ENCODE measurements around the gene SEL1L3. TPM values are rescaled to one million over a fixed set of nuclear protein-coding genes. Genes with fewer than 3 reads are reported as not detected.

SEL1L3 gene
- total and polyA plus RNA-seq, 2 donors (not counting 3 experiments of a cell fraction or from before 2014, with no cell fraction given): 53.4 to 122 TPM

DNA sequence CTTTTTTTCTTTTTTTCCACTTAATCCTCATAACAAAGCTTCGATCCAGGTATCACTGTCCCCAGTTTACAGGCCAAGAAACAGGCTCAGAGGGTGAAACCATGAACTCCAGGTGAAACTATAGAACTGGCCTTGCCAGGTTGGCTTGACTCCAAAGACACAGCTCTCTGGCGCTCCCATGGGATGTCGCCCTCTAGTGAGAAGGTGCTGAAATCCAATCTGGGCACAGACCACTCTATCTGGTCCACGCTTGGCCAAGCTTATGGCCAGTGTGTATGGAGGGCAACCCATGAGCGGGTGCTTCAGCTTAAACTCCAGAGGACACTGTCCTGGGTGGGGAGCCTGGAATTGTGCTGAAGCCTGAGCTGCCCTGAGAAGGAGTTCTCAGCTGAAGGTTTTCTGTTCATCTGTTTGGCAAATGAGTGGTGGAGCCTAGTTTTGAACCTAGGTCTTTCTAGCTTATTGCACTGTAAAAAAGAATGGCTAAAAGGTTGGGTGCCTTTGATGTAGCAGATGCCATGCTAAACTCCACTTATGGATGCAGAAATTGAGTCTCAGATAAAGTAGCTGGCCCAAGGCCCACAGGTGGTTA lies 70.5 kb downstream of the SEL1L3 start:
- DNase-seq (ENCODE audit: low read depth, low spot score) (peak; percentile 21), FAIRE-seq (peak; percentile 68)
- H3K9ac ChIP-seq (replicated peaks; ENCODE audit: extremely low read depth, insufficient read depth, low read length): no peak overlapping the region
- H3K9me1 ChIP-seq (replicated peaks; ENCODE audit: control insufficient read depth, extremely low read depth, insufficient read depth, low read length): no peaks in the 10 kb centered on the region
- H2AFZ ChIP-seq (ENCODE audit: low read depth, low read length): no peak overlapping the region
- dilution Hi-C loops (cut with MboI; ENCODE audit: extremely low pct_ligation_motif_present, low sequenced_read_pairs) (no loop called here), intact Hi-C loops (cut with micrococcal nuclease) (loop anchor here (1.0 kb wide), 1 partner anchor 352 kb away; no protein-coding TSS in a partner anchor)
- no peaks in the 10 kb centered on the region for H3K9me3 ChIP-seq (replicated peaks; ENCODE audit: control insufficient read depth, insufficient read depth, low read length)
- no peaks in the 10 kb centered on the region for H4K20me1 ChIP-seq (replicated peaks; ENCODE audit: control insufficient read depth, extremely low read depth, insufficient read depth, low read length)
- H3K27ac ChIP-seq (ENCODE audit: insufficient read depth, low read depth, low read length): no peak overlapping the region
- H3K4me3 ChIP-seq (replicated peaks in 1 of 3; ENCODE audit: insufficient read depth in 1 of 3, low read depth in 1 of 3, low read length in 3 of 3): no peak overlapping the region
- no peak for TF ChIP-seq JUN (IDR thresholded peaks at IDR 0.05; ENCODE audit: borderline replicate concordance, insufficient read depth, insufficient read length, low read depth)
- TF ChIP-seq, protein P1, sequence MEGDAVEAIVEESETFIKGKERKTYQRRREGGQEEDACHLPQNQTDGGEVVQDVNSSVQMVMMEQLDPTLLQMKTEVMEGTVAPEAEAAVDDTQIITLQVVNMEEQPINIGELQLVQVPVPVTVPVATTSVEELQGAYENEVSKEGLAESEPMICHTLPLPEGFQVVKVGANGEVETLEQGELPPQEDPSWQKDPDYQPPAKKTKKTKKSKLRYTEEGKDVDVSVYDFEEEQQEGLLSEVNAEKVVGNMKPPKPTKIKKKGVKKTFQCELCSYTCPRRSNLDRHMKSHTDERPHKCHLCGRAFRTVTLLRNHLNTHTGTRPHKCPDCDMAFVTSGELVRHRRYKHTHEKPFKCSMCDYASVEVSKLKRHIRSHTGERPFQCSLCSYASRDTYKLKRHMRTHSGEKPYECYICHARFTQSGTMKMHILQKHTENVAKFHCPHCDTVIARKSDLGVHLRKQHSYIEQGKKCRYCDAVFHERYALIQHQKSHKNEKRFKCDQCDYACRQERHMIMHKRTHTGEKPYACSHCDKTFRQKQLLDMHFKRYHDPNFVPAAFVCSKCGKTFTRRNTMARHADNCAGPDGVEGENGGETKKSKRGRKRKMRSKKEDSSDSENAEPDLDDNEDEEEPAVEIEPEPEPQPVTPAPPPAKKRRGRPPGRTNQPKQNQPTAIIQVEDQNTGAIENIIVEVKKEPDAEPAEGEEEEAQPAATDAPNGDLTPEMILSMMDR (IDR thresholded peaks at IDR 0.05; ENCODE audit: extremely low read depth in 1 of 2, insufficient read depth in 1 of 2, low read depth in 1 of 2, low read length in 2 of 2): peak; percentile 41 to 46
- TF ChIP-seq GATA2 (IDR thresholded peaks at IDR 0.05; ENCODE audit: insufficient read depth, insufficient read length, low read depth, low read length): no peak
- ChIA-PET POLR2A (no interaction called here), CTCF (interaction anchor here (0.8 to 2.8 kb wide), 13 partner anchors 8 to 374 kb away, joined by 3 to 43 read pairs (median 4); no protein-coding TSS in a partner anchor)
- BruUV-seq (replicated peaks): no TSS peak
- no peaks in the 10 kb centered on the region for H3K79me2 ChIP-seq (ENCODE audit: control insufficient read depth, insufficient read depth, low read length)
- H3K27me3 ChIP-seq (ENCODE audit: control insufficient read depth in 2 of 2, insufficient read depth in 2 of 2, low read length in 2 of 2): no peaks in the 10 kb centered on the region
- no peaks in the 10 kb centered on the region for H3K4me1 ChIP-seq (ENCODE audit: control insufficient read depth, extremely low read depth, insufficient read depth, low read length)
- H3K36me3 ChIP-seq (ENCODE audit: control insufficient read depth in 2 of 2, extremely low read depth in 1 of 2, insufficient read depth in 2 of 2, low read length in 2 of 2): peaks cover 0 to 16% of the 10 kb centered on the region in 2 experiments
- H3K4me2 ChIP-seq (ENCODE audit: insufficient read depth, low read length): no peak overlapping the region

DNA sequence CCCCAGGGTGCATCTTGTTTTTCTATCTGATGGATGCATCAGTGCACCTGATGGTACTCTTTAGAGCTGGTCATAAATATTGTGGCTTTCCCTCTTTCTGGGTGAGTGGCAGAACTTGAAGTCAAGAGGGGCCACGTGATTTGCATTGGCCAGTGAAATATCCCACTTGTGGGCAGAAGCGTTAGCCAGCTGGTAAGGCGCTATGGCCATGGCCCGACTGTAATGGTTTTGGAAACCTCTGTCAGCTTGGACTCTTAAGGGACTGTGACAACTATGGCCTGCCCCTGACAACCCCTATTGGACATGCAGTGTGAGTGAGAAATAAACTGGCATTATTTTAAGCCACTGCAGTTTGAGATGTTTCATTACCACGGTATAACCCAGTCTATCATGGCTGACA lies 72.8 kb downstream of the SEL1L3 start:
- no peaks in the 10 kb centered on the region for H3K9me3 ChIP-seq (replicated peaks; ENCODE audit: control insufficient read depth, insufficient read depth, low read length)
- ChIA-PET POLR2A (no interaction called here), CTCF (interaction anchor here (0.6 kb wide), 1 partner anchor 14 kb away, joined by 4 read pairs; no protein-coding TSS in a partner anchor)
- DNase-seq (ENCODE audit: low read depth, low spot score): no peak
- intact Hi-C loops (cut with micrococcal nuclease) (no loop called here), dilution Hi-C loops (cut with MboI; ENCODE audit: extremely low pct_ligation_motif_present, low sequenced_read_pairs) (no loop called here)
- H3K4me1 ChIP-seq (ENCODE audit: control insufficient read depth, extremely low read depth, insufficient read depth, low read length): no peaks in the 10 kb centered on the region
- H3K4me2 ChIP-seq (ENCODE audit: insufficient read depth, low read length): no peak overlapping the region
- no peak overlapping the region for H3K27ac ChIP-seq (ENCODE audit: insufficient read depth, low read depth, low read length)
- H3K27me3 ChIP-seq (ENCODE audit: control insufficient read depth in 2 of 2, insufficient read depth in 2 of 2, low read length in 2 of 2): no peaks in the 10 kb centered on the region
- BruUV-seq (replicated peaks): no TSS peak
- no peaks in the 10 kb centered on the region for H3K9me1 ChIP-seq (replicated peaks; ENCODE audit: control insufficient read depth, extremely low read depth, insufficient read depth, low read length)
- no peak overlapping the region for H3K9ac ChIP-seq (replicated peaks; ENCODE audit: extremely low read depth, insufficient read depth, low read length)
- peaks cover 2 to 10% of the 10 kb centered on the region in 2 experiments for H3K36me3 ChIP-seq (ENCODE audit: control insufficient read depth in 2 of 2, extremely low read depth in 1 of 2, insufficient read depth in 2 of 2, low read length in 2 of 2)
- H2AFZ ChIP-seq (ENCODE audit: low read depth, low read length): no peak overlapping the region
- FAIRE-seq: no peak
- H4K20me1 ChIP-seq (replicated peaks; ENCODE audit: control insufficient read depth, extremely low read depth, insufficient read depth, low read length): no peaks in the 10 kb centered on the region
- TF ChIP-seq MYC (IDR thresholded peaks at IDR 0.05; ENCODE audit: low read depth, low read length): no peak
- TF ChIP-seq POLR2A (IDR thresholded peaks at IDR 0.05; ENCODE audit: low read depth, low read length): no peak
- no peak for TF ChIP-seq JUN (IDR thresholded peaks at IDR 0.05; ENCODE audit: borderline replicate concordance, insufficient read depth, insufficient read length, low read depth)
- TF ChIP-seq, protein P2, sequence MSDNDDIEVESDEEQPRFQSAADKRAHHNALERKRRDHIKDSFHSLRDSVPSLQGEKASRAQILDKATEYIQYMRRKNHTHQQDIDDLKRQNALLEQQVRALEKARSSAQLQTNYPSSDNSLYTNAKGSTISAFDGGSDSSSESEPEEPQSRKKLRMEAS (IDR thresholded peaks at IDR 0.05; ENCODE audit: insufficient read depth, insufficient read length): no peak
- TF ChIP-seq POLR2AphosphoS5 (IDR thresholded peaks at IDR 0.05; ENCODE audit: insufficient read depth, low read depth, low read length): no peak
- no peak for TF ChIP-seq EZH2 (IDR thresholded peaks at IDR 0.05; ENCODE audit: borderline replicate concordance, low read depth, low read length, severe bottlenecking)
- no peak for TF ChIP-seq GATA2 (IDR thresholded peaks at IDR 0.05; ENCODE audit: insufficient read depth, insufficient read length, low read depth, low read length)
- TF ChIP-seq, protein P1 (IDR thresholded peaks at IDR 0.05; ENCODE audit: extremely low read depth in 1 of 2, insufficient read depth in 1 of 2, low read depth in 1 of 2, low read length in 2 of 2): no peak
- TF ChIP-seq FOS (IDR thresholded peaks at IDR 0.05; ENCODE audit: borderline replicate concordance, insufficient read depth, low read length): no peak
- H3K4me3 ChIP-seq (replicated peaks in 1 of 3; ENCODE audit: insufficient read depth in 1 of 3, low read depth in 1 of 3, low read length in 3 of 3): no peak overlapping the region
- H3K79me2 ChIP-seq (ENCODE audit: control insufficient read depth, insufficient read depth, low read length): no peaks in the 10 kb centered on the region

Measured in endothelial cell of umbilical vein (primary cell).